ENCODE results near the gene TRIM47. TPM values are rescaled to one million over a fixed set of nuclear protein-coding genes. Genes with fewer than 3 reads are reported as not detected.

Gene TRIM47
- total and polyA plus RNA-seq, 8 donors, result 13.4 to 63.8 (median 20.8) TPM

GRCh38 chr17:75843577-75844529 is 34.5 kb downstream of the TRIM47 start, which contains the start of gene UNC13D:
UNC13D (minus strand) TSS chr17:75844404; CDS start chr17:75844337, 67 bp downstream.
- intact Hi-C loops (cut with DNase I), result no loop called here
- DNase-seq, result peak in 2 of 4 donors; percentile 65 to 90
- peak within 1 kb of the TSS; percentile 87 to 93 for H3K27ac ChIP-seq
- no peaks in the 10 kb centered on the region for H3K27me3 ChIP-seq
- H3K4me3 ChIP-seq, result peak within 1 kb of the TSS; percentile 21 to 61
- TF ChIP-seq, protein P1, sequence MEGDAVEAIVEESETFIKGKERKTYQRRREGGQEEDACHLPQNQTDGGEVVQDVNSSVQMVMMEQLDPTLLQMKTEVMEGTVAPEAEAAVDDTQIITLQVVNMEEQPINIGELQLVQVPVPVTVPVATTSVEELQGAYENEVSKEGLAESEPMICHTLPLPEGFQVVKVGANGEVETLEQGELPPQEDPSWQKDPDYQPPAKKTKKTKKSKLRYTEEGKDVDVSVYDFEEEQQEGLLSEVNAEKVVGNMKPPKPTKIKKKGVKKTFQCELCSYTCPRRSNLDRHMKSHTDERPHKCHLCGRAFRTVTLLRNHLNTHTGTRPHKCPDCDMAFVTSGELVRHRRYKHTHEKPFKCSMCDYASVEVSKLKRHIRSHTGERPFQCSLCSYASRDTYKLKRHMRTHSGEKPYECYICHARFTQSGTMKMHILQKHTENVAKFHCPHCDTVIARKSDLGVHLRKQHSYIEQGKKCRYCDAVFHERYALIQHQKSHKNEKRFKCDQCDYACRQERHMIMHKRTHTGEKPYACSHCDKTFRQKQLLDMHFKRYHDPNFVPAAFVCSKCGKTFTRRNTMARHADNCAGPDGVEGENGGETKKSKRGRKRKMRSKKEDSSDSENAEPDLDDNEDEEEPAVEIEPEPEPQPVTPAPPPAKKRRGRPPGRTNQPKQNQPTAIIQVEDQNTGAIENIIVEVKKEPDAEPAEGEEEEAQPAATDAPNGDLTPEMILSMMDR (IDR thresholded peaks at IDR 0.05), result no peak
- H3K9me3 ChIP-seq, result no peaks in the 10 kb centered on the region
- H3K4me1 ChIP-seq, result peaks cover 31 to 68% of the 10 kb centered on the region in 2 donors
- peaks cover 0 to 65% of the 10 kb centered on the region in 2 donors for H3K36me3 ChIP-seq
- ATAC-seq, result peak; percentile 14

DNA sequence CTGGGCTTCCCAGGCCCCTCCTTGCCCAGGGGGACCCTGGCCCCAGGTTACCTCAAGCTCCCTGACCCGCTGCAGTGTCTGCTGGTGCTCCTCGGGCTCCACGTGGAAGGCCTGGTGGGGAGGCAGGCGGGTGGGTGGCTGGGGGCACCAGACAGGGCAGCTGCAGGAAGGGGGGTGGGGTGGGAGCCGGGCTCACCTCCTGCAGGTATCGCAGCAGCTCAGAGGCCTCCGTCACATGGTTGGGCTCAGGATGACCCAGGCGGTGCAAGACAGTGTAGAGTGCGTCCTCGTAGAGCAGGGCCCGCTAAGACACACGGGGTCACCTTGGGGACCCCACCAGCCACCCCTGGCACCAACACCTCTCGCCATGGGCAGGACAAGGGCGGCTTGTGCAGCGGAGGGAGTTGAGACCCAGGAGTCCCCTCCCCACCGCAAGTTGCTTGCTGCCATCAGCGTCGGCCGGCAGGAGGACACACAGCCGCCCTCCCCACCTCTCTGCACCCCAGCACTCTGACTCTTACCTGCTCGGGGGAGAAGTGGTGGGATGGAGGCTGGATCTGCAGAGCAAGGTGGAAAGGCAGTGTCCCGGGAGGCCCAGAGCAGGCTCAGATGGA is 35.3 kb downstream of the TRIM47 start:
- Histone ChIP-seq H3K36me3 (peaks cover 0 to 65% of the 10 kb centered on the region in 2 donors), H3K27me3 (no peaks in the 10 kb centered on the region), H3K4me3 (peak overlapping the region; percentile 21 to 61), H3K4me1 (peaks cover 27 to 61% of the 10 kb centered on the region in 2 donors), H3K27ac (peak overlapping the region in 1 of 2 donors; percentile 93), H3K9me3 (no peaks in the 10 kb centered on the region)
- intact Hi-C loops (cut with DNase I), result no loop called here
- peak in 1 of 4 donors; percentile 59 for DNase-seq
- ATAC-seq, result no peak
- TF ChIP-seq, protein P1 (IDR thresholded peaks at IDR 0.05), result no peak

DNA sequence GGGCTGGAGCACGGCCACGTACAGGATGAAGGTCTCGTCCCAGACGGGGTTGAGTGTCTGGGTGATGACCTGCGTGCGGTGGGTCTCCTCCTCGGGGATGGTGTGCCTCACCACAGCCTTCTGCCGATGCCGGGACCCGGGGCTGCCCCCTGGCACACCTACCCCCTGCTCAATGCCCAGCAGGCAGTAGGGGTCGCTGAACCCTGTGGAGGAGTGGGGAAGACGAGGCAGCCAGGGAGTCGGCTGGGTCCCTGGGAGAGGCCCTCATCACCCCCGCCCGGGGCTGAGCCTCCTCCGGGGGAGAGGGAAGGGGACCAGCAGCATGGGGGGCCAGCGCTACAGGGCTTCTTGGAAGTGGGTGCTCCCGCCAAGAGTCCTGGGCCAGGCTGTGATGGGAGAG is 36.0 kb downstream of the TRIM47 start:
- H3K9me3 ChIP-seq, result no peaks in the 10 kb centered on the region
- TF ChIP-seq, protein P1 (IDR thresholded peaks at IDR 0.05), result no peak
- no peaks in the 10 kb centered on the region for H3K27me3 ChIP-seq
- DNase-seq, result peak in 1 of 4 donors; percentile 50
- intact Hi-C loops (cut with DNase I), result no loop called here
- H3K36me3 ChIP-seq, result peaks cover 0 to 65% of the 10 kb centered on the region in 2 donors
- peak overlapping the region in 1 of 2 donors; percentile 61 for H3K4me3 ChIP-seq
- H3K4me1 ChIP-seq, result peaks cover 26 to 54% of the 10 kb centered on the region in 2 donors
- peak overlapping the region in 1 of 2 donors; percentile 93 for H3K27ac ChIP-seq
- ATAC-seq, result no peak

GRCh38 chr17:75840799-75841164 is 37.6 kb downstream of the TRIM47 start:
- Histone ChIP-seq H3K4me1 (peaks cover 15 to 38% of the 10 kb centered on the region in 2 donors), H3K9me3 (no peaks in the 10 kb centered on the region), H3K36me3 (peaks cover 0 to 65% of the 10 kb centered on the region in 2 donors), H3K4me3 (no peak overlapping the region), H3K27me3 (no peaks in the 10 kb centered on the region), H3K27ac (no peak overlapping the region)
- intact Hi-C loops (cut with DNase I), result no loop called here
- no peak for ATAC-seq
- TF ChIP-seq, protein P1 (IDR thresholded peaks at IDR 0.05), result no peak
- DNase-seq, result peak in 1 of 4 donors; percentile 20
